GM19324 (cell line): ENCODE data around the gene CAPS.
"Not testable (repeated sequence)": the region's sequence is repeated elsewhere in the genome, so short reads cannot be mapped to it uniquely, and the experiment has no call there.

Experiments used
- ATAC-seq: cut with Tn5 transposase; IDR thresholded peaks from one replicate; pipeline ENCODE4 v1.9.1; 2021; ENCODE audit warnings: mild to moderate bottlenecking, moderate library complexity; ENCODE audit not compliant: unreplicated experiment, low FRiP score

Gene CAPS

DNA sequence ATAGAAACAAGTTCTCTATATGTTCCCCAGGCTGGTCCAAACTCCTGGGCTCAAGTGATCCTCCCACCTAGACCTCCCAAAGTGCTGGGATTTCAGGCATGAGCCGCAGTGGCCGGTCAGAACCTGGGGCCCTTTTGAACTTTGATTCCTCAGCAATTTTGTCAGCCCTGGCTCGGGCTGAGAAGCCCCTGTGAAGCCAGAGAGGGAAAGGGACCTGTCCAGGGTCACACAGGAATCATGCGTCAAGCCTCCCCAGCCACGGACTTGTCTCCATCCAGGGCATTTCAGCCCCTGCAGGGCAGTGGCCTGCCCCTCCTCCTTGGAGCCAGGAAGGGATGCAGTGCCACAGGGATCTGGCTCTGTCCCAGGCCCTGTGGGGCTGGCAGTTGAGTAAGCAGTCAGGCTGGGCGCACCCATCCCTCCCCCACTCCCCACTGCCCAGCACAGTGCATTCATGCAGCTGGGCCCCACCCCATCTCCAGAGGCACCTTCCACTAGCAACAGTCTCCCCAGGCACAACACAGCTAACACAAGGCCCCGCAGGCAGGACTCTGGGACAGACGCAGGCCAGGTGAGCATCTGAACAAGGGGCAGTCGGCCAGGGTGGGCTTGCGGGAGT lies at the start of gene CAPS:
Gene CAPS, plus strand, starts transcription at position 516 of the 619 bp plus-strand sequence. CDS start 153 bp downstream, outside the sequence.
- ATAC-seq: no peak

DNA sequence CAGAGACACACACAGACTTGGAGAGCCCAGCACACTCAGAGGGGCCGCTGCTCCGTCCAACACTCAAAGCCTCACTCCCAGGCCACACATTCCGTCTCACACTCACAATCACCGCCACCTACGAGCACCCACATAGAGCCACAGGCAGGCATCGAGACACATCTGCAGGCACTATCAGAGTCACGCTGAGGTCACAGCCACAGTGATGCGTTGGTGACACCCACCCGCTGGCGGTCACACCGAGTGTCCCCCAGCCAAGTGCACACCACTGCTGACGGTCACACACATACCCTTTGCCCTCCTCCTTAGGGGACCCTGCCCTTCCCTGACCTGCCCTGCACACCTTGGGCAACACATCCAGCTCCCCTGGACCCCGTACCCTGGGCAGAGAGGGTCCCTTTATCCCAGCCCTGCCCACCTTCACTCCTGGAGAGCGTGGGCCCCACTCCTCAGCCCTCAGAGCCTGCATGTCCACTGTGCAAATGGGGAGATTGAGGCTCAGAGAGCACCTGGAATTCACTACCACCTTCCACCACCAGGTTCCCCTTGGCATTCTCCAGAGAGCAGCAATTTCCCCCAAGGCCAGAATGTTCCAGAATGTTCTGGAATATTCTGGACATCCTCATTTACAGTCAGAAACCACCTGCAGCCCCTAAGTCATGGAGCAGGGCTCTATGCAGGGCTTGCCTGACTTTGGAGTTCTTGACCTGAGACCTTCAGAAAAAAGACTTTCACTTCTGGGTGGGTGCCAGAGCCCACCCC lies 49.1 kb upstream of the CAPS start:
- ATAC-seq: no peak

DNA sequence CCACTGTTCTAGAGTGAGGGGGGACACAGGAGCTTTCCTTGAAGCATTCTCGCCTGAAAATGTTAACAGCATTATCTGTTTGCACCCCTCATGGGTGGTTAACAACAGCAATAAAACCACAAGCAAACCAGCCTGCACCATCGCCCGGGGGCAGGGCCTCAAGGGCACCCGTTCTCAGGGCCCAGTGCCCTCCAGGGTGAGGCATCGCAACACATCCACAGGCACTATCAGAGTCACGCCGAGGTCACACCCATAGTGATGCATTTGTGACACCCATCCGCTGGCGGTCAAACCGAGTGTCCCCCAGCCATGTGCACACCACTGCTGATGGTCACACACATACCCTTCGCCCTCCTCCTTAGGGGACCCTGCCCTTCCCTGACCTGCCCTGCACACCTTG lies 48.3 kb upstream of the CAPS start:
- ATAC-seq: no peak

DNA sequence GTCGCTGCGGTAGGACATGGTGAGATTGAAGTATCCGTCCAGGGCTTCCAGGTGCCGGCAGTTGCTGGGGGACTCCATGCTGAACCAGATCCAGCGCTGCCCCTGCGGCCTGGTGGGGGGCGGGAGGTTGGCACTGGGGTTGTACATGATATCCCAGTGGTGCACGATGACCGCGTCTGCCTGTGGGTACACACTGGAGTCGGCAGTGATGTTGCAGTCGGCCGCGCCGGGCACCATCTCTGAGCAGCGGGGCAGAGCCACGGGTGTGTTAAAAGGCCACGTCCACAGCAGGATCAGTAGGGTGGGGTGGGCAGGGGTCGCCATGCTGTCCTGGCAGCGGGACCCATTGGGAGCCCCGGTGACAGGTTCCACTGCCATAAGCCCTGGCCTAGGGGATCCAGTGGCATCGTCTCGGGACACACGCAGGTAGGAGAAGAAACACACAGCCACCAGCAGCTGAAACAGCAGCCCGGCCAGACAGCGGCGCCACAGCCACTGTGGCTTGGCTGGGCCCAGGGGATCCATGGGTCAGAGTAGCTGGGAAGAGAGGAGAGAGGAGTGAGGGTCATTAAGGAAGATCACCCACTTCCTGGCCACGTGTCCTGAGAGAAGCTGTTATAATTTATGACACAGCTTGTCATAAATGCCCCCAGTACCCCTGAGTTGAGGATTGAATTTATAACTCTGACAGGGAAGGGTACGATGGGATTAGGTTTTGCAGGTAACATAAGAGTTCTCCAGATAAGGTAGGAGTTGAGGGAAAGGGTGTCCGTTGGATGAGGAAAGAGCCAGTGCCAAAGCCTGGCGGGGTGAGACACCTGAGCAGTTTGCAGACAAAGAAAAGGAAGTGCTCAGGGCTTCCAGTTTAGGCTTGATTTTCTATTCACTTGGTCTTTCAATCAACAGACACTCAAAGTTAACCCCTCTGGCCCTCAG lies 46.6 kb upstream of the CAPS start:
- ATAC-seq: no peak

DNA sequence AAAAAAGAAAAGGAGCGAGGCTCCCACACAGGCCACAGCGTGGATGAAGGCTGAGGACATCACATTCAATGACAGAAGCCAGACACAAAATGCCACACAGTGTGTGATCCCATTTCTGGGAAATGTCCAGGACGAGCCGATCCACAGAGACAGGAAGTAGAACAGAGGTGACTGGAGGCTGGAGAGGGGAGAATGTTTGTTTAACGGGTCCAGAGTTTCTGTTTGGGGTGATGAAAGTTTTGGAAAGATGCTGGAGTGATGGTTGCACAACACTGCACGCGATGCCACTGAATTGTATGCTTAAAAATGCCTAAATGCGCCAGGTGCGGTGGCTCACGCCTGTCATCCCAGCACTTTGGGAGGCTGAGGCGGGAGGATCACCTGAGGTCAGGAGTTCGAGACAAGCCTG lies 43.1 kb upstream of the CAPS start:
- no peak for ATAC-seq

DNA sequence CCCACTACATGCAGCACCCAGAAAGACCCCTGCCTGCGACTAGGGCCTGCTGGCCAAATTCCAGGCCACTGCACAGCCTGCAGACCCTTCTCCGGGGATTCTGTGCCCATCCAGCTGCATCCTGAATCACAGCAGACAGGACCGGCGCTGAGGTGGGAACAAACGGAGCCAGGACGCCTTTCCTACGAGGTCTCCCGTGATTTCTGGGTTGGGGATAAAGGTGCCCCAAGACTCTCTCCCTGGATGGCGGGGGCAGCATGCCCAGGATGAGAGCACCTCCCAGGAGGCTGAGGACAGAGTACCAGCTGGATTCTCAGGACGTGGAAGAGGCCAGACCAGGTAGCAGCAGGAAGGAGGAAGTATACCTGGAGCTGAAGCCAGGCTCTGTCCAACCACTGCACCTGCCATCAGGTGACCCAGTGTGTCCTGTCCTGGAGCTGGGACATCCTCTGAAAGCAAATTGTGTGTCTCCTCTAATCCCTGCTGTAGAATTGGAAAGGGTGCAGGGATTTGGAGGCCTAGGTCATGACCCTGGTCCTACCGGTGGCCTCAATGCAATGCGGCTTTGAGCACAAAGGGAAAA lies 40.3 kb upstream of the CAPS start:
- ATAC-seq: no peak

DNA sequence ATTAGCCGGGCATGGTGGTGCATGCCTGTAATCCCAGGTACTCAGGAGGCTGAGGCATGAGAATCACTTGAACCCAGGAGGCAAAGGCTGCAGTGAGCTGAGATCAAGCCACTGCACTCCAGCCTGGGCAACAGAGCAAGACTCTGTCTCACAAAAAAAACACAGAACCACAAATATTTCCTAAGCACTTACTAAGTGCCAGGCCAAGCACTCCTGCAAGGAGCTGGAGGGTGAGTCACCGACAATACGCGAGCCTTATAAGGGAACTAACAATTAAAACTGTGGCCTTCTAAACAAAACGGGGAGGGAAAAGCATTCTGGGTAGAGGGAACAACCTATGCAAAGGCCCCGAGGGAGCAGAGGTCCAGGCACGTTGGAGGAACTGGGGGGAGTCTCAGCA lies 39.6 kb upstream of the CAPS start:
- not testable (repeated sequence) for ATAC-seq

DNA sequence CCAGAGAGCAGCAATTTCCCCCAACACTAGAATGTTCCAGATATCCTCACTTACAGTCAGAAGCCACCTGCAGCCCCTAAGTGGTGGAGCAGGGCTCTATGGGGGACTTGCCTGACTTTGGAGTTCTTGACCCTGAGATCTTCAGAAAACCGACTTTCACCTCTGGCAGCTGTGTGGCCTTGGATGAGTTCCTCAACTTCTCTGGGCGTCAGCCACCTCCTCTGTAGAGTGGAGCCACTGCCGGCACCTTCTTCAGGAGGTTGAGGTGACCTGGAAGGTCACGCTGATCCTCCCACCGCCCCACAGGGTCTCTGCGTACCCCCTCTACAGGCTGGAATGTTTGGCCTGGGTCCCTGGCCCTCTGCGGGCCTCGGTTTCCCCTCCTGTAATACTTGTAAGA lies 36.6 kb upstream of the CAPS start:
- no peak for ATAC-seq

DNA sequence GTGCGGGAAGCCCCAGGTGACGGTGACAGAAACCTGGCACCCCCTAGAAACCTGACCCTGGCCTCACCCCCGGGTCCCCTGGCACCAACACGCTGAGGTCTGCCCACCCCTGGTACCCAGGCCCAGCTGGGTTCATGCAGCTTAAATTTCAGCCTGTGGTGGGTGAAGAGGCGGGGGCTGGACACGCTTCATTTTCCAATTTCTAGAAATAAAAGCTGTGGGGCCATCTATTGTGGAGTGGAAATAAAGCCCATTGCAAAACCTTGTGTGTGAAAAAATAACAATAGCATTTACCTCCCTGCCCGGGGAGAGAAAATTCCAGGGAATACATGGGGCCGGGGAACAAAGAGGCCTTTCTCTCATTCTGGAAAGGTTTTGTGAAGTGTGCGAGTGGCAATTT lies 36.2 kb upstream of the CAPS start:
- no peak for ATAC-seq

DNA sequence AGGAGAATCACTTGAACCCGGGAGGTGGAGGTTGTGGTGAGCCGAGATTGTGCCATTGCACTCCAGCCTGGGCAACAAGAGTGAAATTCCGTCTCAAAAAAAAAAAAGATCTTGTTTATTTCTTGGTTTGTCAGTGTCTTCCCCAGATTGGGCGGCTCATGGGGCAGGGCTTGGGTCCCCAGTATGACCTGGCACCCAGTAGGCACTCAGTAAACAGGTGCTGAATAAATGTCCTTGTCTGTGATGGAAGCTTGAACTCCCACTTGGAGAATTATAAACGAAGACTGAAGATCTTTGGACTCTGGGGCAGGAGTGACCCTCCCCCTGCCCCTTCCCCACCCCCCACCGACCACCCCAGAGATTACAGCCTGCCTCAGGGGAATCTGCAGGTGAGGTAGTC lies 33.9 kb upstream of the CAPS start:
- no peak for ATAC-seq

DNA sequence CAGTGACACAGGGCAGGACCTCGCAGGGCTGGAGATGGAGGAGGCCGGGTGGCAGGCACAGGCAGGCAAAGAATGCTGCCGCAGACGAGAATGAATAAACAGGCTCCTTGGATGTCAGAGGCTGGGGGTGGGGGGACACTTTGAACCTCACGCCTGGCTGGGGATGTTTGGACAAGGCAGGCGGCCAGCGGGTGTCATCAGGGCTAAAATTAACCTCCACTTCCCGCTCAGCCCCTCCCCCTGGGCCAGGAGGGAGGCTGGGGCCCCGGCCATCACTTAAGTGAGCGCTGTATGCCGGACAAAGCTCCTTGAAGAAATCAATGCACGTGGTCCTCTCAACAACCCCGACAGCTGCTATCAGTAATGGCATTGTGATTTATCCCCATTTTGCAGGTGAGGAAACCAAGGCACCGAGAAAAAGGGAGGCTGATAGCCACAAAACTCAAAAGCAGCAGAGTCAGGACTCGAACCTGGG lies 33.4 kb upstream of the CAPS start:
- no peak for ATAC-seq

DNA sequence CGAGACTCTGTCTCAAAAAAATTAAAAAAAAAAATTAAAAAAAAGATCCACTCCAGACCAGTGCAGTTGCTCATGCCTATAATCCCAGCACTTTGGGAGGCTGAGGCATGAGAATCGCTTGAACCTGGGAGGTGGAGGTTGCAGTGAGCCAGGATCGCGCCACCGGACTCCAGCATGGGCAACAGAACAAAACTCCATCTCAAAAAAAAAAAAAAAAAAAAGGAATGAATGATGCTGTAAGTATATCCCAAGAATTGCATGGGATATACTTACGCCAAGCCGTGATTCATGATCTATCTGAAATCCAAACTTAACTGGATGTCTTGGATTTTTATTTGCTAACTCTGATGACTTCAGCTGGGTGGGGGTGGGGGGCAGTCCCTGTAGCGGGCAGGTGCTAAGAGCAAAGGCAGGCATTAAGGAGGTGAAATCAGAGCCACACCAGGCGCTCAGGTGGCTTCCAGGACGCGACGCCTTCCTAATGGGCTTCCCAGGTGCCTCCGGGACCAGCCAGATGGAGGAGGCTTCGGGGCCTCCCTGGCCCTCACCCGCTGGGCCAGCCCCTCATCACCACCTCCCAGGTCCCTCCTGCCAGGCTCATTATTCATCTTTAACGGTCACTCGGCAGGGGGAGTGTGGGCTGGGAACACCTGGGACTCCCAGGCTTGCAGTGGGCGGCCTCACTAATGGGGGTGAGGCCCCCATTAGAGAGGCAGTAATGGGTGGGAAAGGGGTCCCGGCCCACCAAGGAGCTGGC lies 32.3 kb upstream of the CAPS start:
- ATAC-seq: no peak

DNA sequence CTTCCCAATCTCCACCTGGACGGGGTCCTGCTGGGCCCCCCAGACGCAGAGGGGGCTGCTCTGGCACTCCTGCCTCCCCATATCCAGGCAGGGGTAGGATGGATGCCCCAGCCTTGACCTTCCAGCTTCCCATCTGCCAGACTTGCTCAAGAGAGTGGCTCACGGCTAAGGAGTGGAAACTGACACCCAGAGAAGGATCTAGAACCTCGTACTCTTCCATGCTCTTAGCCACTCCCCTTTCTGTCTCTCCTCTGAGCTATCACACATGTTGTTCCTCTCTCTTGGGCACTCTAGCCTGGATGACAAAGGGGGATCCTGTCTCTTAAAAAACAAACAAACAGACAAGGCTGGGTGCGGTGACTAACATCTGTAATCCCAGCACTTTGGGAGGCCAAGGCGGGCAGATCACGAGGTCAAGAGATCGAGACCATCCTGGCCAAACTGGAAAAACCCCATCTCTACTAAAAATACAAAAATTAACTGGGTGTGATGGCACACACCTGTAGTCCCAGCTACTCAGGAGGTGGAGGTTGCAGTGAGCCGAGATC lies 31.6 kb upstream of the CAPS start:
- ATAC-seq: no peak

DNA sequence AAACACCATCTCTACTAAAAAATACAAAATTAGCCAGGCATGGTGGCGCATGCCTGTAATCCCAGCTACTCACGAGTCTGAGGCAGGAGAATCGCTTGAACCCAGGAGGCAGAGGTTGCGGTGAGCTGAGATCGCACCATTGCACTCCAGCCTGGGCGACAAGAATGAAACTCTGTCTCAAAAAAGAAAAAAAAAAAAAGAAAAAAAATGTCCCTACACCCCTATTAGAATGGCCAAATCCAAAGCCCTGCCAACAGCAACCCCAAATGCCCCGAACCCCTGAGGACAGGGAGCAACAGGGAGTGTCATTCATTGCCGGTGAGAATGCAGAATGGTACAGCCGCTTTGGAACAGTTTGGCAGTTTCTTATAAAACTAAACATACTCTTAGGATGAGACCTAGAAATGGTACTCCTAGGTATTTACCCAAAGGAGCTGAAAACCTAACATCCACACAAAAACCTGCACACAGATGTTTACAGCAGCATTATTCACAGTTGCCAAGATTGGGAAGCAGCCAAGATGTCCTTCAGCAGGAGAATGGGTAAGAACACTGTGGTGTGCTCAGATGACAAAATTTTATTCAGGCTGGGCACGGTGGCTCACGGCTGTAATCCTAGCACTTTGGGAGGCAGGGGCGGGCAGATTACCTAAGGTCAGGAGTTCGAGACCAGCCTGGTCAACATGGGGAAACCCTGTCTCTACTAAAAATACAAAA lies 30.7 kb upstream of the CAPS start:
- ATAC-seq: not testable (repeated sequence)

DNA sequence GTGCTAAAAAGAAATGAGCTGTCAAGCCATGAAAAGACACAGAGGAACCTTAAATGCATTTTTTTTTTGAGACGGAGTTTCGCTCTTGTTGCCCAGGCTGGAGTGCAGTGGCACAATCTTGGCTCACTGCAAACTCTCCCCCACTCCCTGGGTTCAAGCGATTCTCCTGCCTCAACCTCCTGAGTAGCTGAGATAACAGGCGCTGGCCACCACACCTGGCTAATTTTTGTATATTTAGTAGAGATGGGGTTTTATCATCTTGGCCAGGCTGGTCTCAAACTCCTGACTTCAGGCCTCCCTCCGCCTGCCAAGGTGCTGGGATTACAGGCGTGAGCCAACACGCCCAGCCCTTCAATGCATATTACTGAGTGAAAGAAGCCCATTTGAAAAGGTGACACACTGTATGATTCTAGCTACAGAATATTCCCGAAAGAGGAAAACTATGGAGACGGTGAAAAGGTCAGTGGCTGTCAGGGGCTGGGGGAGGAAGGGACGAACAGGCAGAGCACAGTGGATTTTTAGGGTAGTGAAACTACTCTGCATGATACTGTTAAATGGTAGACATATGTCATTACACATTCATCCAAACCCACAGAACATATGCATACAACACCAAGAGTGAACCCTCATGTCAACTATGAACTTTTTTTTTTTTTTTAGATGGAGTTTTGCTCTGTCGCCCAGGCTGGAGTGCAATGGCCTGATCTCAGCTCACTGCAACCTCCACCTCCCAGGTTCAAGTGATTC lies 29.8 kb upstream of the CAPS start:
- ATAC-seq: not testable (repeated sequence)

DNA sequence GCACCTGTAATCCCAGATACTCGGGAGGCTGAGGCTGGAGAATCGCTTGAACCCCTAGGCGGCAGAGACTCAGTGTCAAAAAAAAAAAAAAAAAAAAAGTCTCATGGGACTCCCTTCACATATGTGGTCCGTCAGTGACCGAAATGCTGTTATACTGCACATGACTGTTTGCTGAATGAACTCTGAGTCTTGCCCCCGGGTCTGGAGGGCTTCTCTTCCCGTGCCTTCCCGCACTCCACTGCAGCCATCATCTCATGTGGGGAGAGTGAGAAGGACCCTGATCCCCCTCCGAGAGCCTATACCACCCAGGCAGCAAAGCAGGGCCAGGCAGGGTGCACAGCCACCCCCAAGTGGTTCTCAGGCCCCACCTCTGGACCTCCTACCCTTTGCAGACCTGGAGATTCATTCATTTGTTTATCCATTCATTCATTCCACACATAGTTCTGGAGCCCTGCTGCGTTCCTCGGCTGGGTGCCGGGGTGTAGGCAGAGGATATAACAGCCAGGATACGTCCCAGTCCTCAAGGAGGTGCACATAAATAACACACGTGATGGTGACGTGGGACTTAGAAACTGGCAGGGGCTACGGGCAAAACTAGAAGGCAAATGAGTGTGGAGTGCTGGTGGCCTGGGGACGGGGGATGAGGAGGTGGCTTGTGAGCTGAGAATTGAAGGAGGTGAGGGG lies 24.6 kb upstream of the CAPS start:
- no peak for ATAC-seq

DNA sequence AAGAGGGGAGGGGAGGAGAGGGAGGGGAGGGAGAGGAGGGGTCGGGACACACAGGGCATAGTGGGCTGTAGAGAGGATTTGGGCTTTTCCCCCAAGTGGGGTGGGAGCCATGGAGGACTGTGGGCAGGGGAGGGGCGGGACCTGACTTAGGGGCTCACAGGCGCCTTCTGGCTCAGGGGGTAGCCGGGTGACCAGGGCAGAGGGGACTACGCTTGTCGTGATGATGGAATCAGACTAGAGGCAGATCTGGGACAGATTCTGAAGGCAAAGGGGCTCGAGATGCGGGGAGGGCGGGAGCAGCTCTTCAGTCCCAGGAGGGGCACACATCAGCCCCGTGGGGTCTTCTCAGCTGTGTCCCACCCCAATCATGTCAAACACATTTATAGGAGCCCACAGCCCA lies 24.0 kb upstream of the CAPS start:
- ATAC-seq: no peak

DNA sequence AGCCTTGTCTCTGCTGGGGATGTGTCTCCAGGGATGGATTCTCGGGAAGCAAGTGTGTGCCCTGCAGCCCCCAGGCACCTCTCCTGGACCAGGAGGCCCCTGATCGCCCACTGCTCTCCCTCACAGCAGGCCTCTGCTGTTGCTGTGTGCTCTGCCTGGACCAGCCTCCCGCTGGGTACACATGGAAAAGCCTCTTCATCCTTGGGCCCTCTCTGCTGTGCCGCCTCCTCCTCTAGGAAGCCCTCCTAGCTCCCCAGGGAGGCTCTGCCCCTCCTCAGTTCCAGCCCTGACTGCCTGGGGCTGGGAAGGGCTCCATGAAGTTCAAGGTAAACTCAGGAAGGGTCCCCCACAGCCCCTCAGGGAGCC lies 22.5 kb upstream of the CAPS start:
- ATAC-seq: no peak
